PFSK-1 (cell line): ENCODE measurements around the gene MCUB.

Experiments used
- POLR2AphosphoS5 ChIP-seq: IDR thresholded peaks from 2 replicates; pipeline ENCODE4 v1.6.1; 2012; ENCODE audit warnings: low read depth, mild to moderate bottlenecking, control low read depth, low read length, moderate library complexity
- SIN3A ChIP-seq: IDR thresholded peaks from 2 replicates; pipeline ENCODE4 v1.6.1; 2012; ENCODE audit warnings: mild to moderate bottlenecking, low read length, moderate library complexity, borderline replicate concordance; ENCODE audit not compliant: insufficient read depth
- TAF1 ChIP-seq: IDR thresholded peaks from 2 replicates; pipeline ENCODE4 v1.6.1; 2012; ENCODE audit warnings: low read length, control low read depth, borderline replicate concordance; ENCODE audit not compliant: insufficient read depth
- TF ChIP-seq, protein P1 (sequence below), 2 experiments: IDR thresholded peaks; 2 replicates each; pipeline versions ENCODE4 v1.6.1 to v1.8.0; 2011 to 2012; ENCODE audit warnings: low read depth in 2 of 2, low read length in 2 of 2, control low read depth in 1 of 2, inconsistent platforms in 1 of 2, mild to moderate bottlenecking in 1 of 2, moderate library complexity in 1 of 2; ENCODE audit not compliant: insufficient read depth in 1 of 2

DNA sequence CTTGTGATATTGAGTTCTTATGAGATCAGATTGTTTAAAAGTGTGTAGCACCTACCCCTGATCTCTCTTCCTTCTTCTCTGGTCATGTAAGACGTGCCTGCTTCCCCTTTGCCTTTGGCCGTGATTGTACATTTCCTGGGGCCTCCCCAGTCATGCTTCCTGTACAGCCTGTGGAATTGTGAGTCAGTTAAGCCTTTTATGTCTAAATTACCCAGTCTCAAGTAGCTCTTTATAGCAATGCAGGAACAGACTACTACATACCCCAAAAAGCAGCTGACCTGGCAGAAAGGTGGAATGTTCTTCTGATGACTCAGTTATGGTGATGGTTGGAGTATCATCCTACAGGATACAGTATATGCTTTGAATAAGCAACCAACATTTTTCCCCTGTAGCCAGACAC lies 11.4 kb upstream of the MCUB start:
- TF ChIP-seq, protein P1, sequence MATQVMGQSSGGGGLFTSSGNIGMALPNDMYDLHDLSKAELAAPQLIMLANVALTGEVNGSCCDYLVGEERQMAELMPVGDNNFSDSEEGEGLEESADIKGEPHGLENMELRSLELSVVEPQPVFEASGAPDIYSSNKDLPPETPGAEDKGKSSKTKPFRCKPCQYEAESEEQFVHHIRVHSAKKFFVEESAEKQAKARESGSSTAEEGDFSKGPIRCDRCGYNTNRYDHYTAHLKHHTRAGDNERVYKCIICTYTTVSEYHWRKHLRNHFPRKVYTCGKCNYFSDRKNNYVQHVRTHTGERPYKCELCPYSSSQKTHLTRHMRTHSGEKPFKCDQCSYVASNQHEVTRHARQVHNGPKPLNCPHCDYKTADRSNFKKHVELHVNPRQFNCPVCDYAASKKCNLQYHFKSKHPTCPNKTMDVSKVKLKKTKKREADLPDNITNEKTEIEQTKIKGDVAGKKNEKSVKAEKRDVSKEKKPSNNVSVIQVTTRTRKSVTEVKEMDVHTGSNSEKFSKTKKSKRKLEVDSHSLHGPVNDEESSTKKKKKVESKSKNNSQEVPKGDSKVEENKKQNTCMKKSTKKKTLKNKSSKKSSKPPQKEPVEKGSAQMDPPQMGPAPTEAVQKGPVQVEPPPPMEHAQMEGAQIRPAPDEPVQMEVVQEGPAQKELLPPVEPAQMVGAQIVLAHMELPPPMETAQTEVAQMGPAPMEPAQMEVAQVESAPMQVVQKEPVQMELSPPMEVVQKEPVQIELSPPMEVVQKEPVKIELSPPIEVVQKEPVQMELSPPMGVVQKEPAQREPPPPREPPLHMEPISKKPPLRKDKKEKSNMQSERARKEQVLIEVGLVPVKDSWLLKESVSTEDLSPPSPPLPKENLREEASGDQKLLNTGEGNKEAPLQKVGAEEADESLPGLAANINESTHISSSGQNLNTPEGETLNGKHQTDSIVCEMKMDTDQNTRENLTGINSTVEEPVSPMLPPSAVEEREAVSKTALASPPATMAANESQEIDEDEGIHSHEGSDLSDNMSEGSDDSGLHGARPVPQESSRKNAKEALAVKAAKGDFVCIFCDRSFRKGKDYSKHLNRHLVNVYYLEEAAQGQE (IDR thresholded peaks at IDR 0.05; ENCODE audit: insufficient read depth in 1 of 2, low read depth in 2 of 2, low read length in 2 of 2) = no peak
- TF ChIP-seq POLR2AphosphoS5 (no peak), TAF1 (no peak), SIN3A (no peak)
